ENCODE data around the gene TSPAN7.

TSPAN7 gene

DNA sequence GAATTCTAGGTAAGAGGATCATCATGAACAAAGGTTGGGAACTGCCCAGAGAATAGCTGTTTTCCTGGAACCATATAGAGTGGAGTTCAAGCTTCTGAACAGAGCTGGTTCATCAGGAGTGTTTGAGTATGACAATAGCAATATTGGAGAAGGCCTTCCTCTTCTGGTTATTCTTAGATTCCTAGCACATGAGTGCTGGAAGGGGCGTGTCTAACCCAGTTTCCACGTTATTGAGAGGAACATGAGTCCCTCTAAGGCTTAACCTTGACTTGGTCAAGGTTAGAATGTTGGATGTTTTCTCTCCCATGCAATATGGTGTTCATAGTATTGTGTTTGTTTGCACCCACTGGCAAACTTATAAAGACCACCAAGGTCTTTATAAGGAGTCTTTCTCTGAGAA lies 101.3 kb downstream of the TSPAN7 start:
- WGBS = 90% methylated on average over 2 of the region's 2 CpGs
- H3K4me3 ChIP-seq (ENCODE audit: low read length) = no peak overlapping the region
- H3K27me3 ChIP-seq (ENCODE audit: insufficient read depth, low read length) = no peaks in the 10 kb centered on the region
- H3K27ac ChIP-seq (ENCODE audit: low read depth, low read length) = no peak overlapping the region
- no peaks in the 10 kb centered on the region for H3K4me1 ChIP-seq (ENCODE audit: insufficient read depth, low read length)
- H3K9me3 ChIP-seq (ENCODE audit: insufficient read depth, low read depth, low read length) = no peaks in the 10 kb centered on the region
- H3K36me3 ChIP-seq (ENCODE audit: insufficient read depth, low read length) = no peaks in the 10 kb centered on the region
- H3K9ac ChIP-seq (ENCODE audit: low read depth, low read length) = no peak overlapping the region

DNA sequence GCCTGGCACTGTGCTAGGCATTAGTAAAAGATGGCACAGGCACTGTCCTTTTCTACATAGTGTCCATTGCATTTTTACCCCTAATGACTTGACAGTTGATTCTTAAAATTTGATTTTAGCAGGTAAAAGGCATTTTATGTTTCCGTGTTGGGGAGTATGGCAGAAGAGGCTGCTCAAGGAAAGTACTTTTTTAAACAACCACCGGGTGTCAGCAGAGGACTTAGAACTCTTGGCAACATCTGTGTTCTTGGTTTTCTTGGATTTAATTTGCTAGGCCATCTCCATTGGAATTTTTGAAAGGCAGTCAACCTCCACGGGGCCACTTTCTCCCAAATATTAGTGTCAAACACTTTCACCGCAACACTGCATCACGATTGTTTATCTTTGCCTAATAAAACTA lies 102.9 kb downstream of the TSPAN7 start:
- Histone ChIP-seq H3K27me3 (ENCODE audit: insufficient read depth, low read length) (no peaks in the 10 kb centered on the region), H3K4me3 (ENCODE audit: low read length) (no peak overlapping the region), H3K9me3 (ENCODE audit: insufficient read depth, low read depth, low read length) (no peaks in the 10 kb centered on the region), H3K4me1 (ENCODE audit: insufficient read depth, low read length) (no peaks in the 10 kb centered on the region), H3K9ac (ENCODE audit: low read depth, low read length) (no peak overlapping the region), H3K36me3 (ENCODE audit: insufficient read depth, low read length) (no peaks in the 10 kb centered on the region), H3K27ac (ENCODE audit: low read depth, low read length) (no peak overlapping the region)
- 25% methylated on average over 5 of the region's 5 CpGs for WGBS

DNA sequence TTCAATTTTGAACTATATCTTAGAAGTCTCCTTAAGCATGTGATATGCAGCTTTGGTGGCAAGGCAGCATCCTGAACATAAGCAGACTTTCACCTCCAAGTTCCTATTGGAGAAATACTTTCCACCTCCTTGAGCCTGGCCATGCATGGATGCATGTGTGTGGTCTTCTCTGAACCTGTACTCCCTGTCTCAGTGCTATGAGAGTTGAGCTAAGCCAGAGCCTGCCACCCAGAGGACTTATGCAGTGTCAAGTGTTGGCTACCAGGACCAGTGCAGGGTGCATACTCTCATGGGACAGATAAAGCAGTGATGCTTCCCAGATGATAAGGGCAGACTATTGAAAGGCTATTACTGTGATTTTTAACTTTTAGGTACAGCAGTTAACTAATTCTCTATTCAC lies 105.6 kb downstream of the TSPAN7 start:
- H3K4me3 ChIP-seq (ENCODE audit: low read length) = no peak overlapping the region
- no peak overlapping the region for H3K9ac ChIP-seq (ENCODE audit: low read depth, low read length)
- H3K36me3 ChIP-seq (ENCODE audit: insufficient read depth, low read length) = no peaks in the 10 kb centered on the region
- H3K27ac ChIP-seq (ENCODE audit: low read depth, low read length) = no peak overlapping the region
- H3K9me3 ChIP-seq (ENCODE audit: insufficient read depth, low read depth, low read length) = no peaks in the 10 kb centered on the region
- H3K4me1 ChIP-seq (ENCODE audit: insufficient read depth, low read length) = no peaks in the 10 kb centered on the region
- H3K27me3 ChIP-seq (ENCODE audit: insufficient read depth, low read length) = no peaks in the 10 kb centered on the region

DNA sequence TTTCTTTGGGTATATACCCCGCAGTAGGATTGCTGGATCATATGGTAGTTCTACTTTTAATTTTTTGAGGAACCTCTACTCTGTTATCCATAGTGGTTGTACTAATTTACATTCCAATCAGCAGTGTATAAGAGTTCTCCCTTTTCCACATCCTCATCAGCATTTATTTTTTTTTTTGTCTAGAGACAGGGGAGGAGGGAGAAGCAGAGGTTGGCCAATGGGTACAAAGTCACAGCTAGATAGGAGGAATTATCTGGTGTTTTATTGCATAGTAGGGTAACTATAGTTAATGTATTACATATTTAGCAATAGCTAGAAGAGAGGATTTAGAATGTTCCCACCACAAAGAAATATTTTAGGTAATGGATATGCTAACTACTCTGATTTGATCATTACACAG lies 107.4 kb downstream of the TSPAN7 start:
- no peaks in the 10 kb centered on the region for H3K27me3 ChIP-seq (ENCODE audit: insufficient read depth, low read length)
- no CpG with 5 or more reads among the region's 1 CpG for WGBS
- no peaks in the 10 kb centered on the region for H3K36me3 ChIP-seq (ENCODE audit: insufficient read depth, low read length)
- H3K9me3 ChIP-seq (ENCODE audit: insufficient read depth, low read depth, low read length) = no peaks in the 10 kb centered on the region
- H3K4me3 ChIP-seq (ENCODE audit: low read length) = no peak overlapping the region
- no peak overlapping the region for H3K9ac ChIP-seq (ENCODE audit: low read depth, low read length)
- no peak overlapping the region for H3K27ac ChIP-seq (ENCODE audit: low read depth, low read length)
- no peaks in the 10 kb centered on the region for H3K4me1 ChIP-seq (ENCODE audit: insufficient read depth, low read length)

DNA sequence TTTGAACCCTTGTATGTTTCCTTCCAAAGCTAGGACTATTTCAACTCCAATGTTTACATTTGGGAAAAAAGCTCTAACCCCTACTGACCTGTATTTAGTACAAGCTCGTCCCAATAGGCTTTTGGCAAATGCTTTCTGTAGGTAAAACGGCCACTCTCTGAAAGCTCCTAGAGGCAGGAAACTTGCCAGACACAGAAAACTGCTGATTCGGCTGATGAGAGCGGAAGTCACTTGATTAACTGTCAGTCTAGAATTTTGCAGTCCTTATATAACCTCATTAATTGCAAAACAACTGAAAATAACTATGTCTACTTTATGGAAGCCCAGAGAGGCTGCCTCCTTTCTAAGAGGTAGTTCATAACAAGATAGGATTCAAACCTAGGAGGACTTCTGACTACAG lies 108.1 kb downstream of the TSPAN7 start:
- 85% methylated on average over 4 of the region's 4 CpGs for WGBS
- no peak overlapping the region for H3K4me3 ChIP-seq (ENCODE audit: low read length)
- H3K36me3 ChIP-seq (ENCODE audit: insufficient read depth, low read length) = no peaks in the 10 kb centered on the region
- no peak overlapping the region for H3K27ac ChIP-seq (ENCODE audit: low read depth, low read length)
- no peaks in the 10 kb centered on the region for H3K4me1 ChIP-seq (ENCODE audit: insufficient read depth, low read length)
- no peaks in the 10 kb centered on the region for H3K27me3 ChIP-seq (ENCODE audit: insufficient read depth, low read length)
- H3K9me3 ChIP-seq (ENCODE audit: insufficient read depth, low read depth, low read length) = no peaks in the 10 kb centered on the region
- no peak overlapping the region for H3K9ac ChIP-seq (ENCODE audit: low read depth, low read length)

DNA sequence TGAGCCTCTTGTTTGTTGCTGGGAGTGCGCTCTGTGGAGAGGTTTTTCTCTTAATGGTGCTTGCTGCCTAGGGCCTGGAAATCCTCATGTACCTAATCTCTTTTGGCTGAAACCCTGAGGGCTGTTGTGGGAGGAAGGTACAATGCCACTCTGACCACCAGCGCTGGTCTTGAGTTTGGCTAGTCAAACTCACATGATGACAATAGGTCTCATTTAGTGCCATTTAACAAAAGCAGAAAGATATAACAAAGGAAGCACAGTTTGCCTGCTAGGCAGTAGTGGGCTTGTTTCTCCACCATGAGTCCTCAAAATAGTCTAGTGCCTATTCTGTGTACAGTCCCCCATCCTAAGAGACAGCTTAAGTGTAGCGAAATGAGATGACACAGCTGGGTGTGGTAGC lies 111.3 kb downstream of the TSPAN7 start:
- Histone ChIP-seq H3K36me3 (ENCODE audit: insufficient read depth, low read length) (no peaks in the 10 kb centered on the region), H3K9me3 (ENCODE audit: insufficient read depth, low read depth, low read length) (no peaks in the 10 kb centered on the region), H3K27ac (ENCODE audit: low read depth, low read length) (no peak overlapping the region), H3K27me3 (ENCODE audit: insufficient read depth, low read length) (no peaks in the 10 kb centered on the region), H3K4me3 (ENCODE audit: low read length) (no peak overlapping the region), H3K4me1 (ENCODE audit: insufficient read depth, low read length) (no peaks in the 10 kb centered on the region), H3K9ac (ENCODE audit: low read depth, low read length) (no peak overlapping the region)
- 100% methylated on average over 3 of the region's 3 CpGs for WGBS

DNA sequence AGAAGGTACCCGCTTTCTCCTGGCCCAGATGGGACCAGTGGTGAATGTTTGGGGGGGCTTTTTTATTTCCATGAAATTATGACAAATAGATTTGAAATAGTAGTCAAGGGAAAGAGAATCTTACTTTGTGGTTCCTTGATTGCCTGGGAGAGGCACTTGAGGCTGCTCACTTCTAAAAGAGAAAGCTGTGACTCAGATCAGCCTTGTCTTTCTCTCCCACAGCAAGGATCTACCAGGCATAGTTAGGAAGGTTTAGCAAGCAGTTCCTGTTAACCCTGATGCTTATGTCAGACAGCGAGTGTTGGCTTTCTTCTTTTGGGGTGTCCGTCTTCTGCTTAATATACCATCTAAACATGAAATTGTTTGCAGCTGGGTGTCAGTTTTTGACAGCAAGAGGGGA lies 114.5 kb downstream of the TSPAN7 start:
- Histone ChIP-seq H3K4me3 (ENCODE audit: low read length) (no peak overlapping the region), H3K9me3 (ENCODE audit: insufficient read depth, low read depth, low read length) (no peaks in the 10 kb centered on the region), H3K9ac (ENCODE audit: low read depth, low read length) (no peak overlapping the region), H3K27me3 (ENCODE audit: insufficient read depth, low read length) (no peaks in the 10 kb centered on the region), H3K27ac (ENCODE audit: low read depth, low read length) (no peak overlapping the region), H3K4me1 (ENCODE audit: insufficient read depth, low read length) (no peaks in the 10 kb centered on the region), H3K36me3 (ENCODE audit: insufficient read depth, low read length) (no peaks in the 10 kb centered on the region)
- WGBS = 89% methylated on average over 1 of the region's 3 CpGs

DNA sequence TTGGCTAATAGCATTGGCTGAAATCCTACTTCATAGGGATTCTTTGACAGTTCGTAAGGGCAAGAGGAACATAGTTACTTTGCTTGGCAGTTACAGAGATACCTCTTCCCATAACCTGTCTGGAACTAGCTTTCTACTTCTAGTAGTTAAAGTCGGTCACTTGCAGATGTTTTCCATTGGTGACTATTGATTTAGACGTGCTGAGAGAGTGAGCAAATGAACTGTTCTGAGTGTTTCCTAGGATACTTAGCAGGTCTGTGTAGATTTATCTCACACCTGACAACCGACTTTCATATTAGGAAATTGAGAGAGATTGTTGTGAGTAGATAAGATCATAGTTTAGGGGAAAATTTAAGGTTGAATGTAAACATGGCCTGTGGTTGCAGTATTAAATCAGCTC lies 116.8 kb downstream of the TSPAN7 start:
- H3K4me1 ChIP-seq (ENCODE audit: insufficient read depth, low read length) = no peaks in the 10 kb centered on the region
- no peak overlapping the region for H3K9ac ChIP-seq (ENCODE audit: low read depth, low read length)
- H3K4me3 ChIP-seq (ENCODE audit: low read length) = no peak overlapping the region
- no peak overlapping the region for H3K27ac ChIP-seq (ENCODE audit: low read depth, low read length)
- no peaks in the 10 kb centered on the region for H3K36me3 ChIP-seq (ENCODE audit: insufficient read depth, low read length)
- 89% methylated on average over 4 of the region's 4 CpGs for WGBS
- no peaks in the 10 kb centered on the region for H3K27me3 ChIP-seq (ENCODE audit: insufficient read depth, low read length)
- no peaks in the 10 kb centered on the region for H3K9me3 ChIP-seq (ENCODE audit: insufficient read depth, low read depth, low read length)

DNA sequence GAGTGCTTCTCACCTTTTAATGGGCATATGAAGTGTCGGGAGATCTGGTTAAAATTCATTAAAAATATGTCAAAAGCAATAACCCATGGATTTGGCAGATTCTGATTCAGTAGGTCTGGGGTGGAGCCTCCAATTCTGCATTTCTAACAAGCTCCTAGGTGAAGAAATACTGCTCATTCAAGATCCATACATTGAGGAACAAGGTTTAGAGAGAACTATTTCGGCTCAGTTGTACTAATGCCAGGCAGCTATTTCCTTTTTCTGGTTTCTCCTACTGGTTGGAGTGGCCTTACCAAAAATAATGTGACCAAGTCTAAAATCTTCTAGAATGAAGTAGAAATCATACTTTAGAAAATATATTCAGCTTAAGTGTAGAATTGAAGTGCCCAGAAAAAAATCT lies 117.5 kb downstream of the TSPAN7 start:
- Histone ChIP-seq H3K9ac (ENCODE audit: low read depth, low read length) (no peak overlapping the region), H3K27ac (ENCODE audit: low read depth, low read length) (no peak overlapping the region), H3K9me3 (ENCODE audit: insufficient read depth, low read depth, low read length) (no peaks in the 10 kb centered on the region), H3K27me3 (ENCODE audit: insufficient read depth, low read length) (no peaks in the 10 kb centered on the region), H3K4me3 (ENCODE audit: low read length) (no peak overlapping the region), H3K4me1 (ENCODE audit: insufficient read depth, low read length) (no peaks in the 10 kb centered on the region), H3K36me3 (ENCODE audit: insufficient read depth, low read length) (no peaks in the 10 kb centered on the region)
- WGBS = 100% methylated on average over 1 of the region's 2 CpGs

DNA sequence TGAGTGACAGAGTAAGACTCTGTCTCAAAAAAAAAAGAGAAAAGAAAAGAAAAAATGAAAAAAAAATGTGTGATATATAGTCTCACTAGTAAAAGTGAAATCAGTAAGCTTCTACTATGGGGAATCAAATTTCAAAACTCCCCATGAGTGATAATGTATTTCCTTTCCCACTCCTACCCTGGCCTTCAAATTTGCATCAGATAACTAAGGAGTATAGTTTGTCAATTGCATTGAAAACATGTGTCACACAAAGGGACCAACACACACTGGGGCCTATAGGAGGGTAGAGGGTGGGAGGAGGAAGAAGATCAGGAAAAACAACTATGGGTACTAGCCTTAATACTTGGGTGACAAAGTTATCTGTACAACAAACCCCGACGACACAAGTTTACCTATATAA lies 118.4 kb downstream of the TSPAN7 start:
- WGBS = 96% methylated on average over 2 of the region's 2 CpGs
- Histone ChIP-seq H3K27ac (ENCODE audit: low read depth, low read length) (no peak overlapping the region), H3K9me3 (ENCODE audit: insufficient read depth, low read depth, low read length) (no peaks in the 10 kb centered on the region), H3K9ac (ENCODE audit: low read depth, low read length) (no peak overlapping the region), H3K4me1 (ENCODE audit: insufficient read depth, low read length) (no peaks in the 10 kb centered on the region), H3K27me3 (ENCODE audit: insufficient read depth, low read length) (no peaks in the 10 kb centered on the region), H3K4me3 (ENCODE audit: low read length) (no peak overlapping the region), H3K36me3 (ENCODE audit: insufficient read depth, low read length) (no peaks in the 10 kb centered on the region)

DNA sequence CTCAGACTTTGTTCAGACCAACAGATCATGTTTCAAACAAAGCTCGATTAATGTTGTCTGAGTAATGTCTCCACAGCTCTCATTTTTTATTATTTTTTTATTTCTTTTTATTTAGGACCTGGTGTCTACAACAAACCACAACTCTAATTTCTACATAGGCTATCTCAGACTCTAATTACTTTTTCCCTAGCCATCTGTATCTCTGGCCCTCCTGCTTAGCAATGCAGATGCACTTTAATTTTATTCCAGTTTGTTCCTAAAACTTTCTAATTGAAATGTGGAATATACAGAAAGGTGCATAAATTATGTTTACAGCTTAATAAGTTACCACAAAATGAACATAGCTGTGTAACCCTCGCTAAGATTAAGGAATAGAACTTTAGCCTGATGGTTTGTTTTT lies 120.8 kb downstream of the TSPAN7 start:
- Histone ChIP-seq H3K27me3 (ENCODE audit: insufficient read depth, low read length) (no peaks in the 10 kb centered on the region), H3K4me1 (ENCODE audit: insufficient read depth, low read length) (no peaks in the 10 kb centered on the region), H3K4me3 (ENCODE audit: low read length) (no peak overlapping the region), H3K27ac (ENCODE audit: low read depth, low read length) (no peak overlapping the region), H3K9me3 (ENCODE audit: insufficient read depth, low read depth, low read length) (no peaks in the 10 kb centered on the region), H3K9ac (ENCODE audit: low read depth, low read length) (no peak overlapping the region), H3K36me3 (ENCODE audit: insufficient read depth, low read length) (no peaks in the 10 kb centered on the region)
- WGBS = 80% methylated on average over 1 of the region's 2 CpGs

DNA sequence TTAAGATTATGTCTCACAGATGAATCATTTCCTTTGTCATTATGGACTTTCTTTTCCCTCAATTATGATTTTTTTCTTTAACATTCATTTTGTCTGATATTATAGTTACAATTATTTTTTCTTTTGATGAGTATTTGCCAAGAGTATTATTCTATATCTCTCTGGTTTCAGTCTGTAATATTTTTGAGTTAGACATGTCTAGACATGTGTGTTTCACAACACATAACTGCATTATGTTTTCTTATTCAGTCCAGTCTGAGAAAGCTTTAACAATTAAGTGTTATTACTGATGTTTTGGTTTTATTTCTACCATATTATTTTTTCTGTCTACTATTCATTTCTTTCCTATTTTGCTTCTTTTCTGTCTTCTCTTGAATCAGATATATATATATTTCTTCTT lies 131.6 kb downstream of the TSPAN7 start:
- no peak overlapping the region for H3K27ac ChIP-seq (ENCODE audit: low read depth, low read length)
- H3K9ac ChIP-seq (ENCODE audit: low read depth, low read length) = no peak overlapping the region
- H3K9me3 ChIP-seq (ENCODE audit: insufficient read depth, low read depth, low read length) = no peaks in the 10 kb centered on the region
- H3K27me3 ChIP-seq (ENCODE audit: insufficient read depth, low read length) = no peaks in the 10 kb centered on the region
- no peak overlapping the region for H3K4me3 ChIP-seq (ENCODE audit: low read length)
- H3K4me1 ChIP-seq (ENCODE audit: insufficient read depth, low read length) = no peaks in the 10 kb centered on the region
- no peaks in the 10 kb centered on the region for H3K36me3 ChIP-seq (ENCODE audit: insufficient read depth, low read length)
